ENCODE measurements around the gene ZWILCH. TPM values are rescaled to one million over a fixed set of nuclear protein-coding genes. Genes with fewer than 3 reads are reported as not detected.

Gene ZWILCH
- total and polyA plus RNA-seq, 2 donors (not counting 1 experiment from before 2014, with no cell fraction given) = 14.5 to 25.4 TPM

GRCh38 chr15:66476535-66476934 lies 28.6 kb upstream of the ZWILCH start:
- Histone ChIP-seq H3K9me3 (ENCODE audit: control insufficient read depth, insufficient read depth, low read depth, low read length) (no peaks in the 10 kb centered on the region), H3K79me2 (ENCODE audit: control insufficient read depth, insufficient read depth, low read length) (no peaks in the 10 kb centered on the region), H3K27ac (ENCODE audit: insufficient read depth, low read length) (no peak overlapping the region), H2AFZ (ENCODE audit: low read length) (no peak overlapping the region), H3K4me2 (ENCODE audit: extremely low read depth, insufficient read depth, low read length) (no peak overlapping the region), H3K27me3 (ENCODE audit: control insufficient read depth, insufficient read depth, low read length) (no peaks in the 10 kb centered on the region), H3K36me3 (ENCODE audit: control insufficient read depth, insufficient read depth, low read length) (no peaks in the 10 kb centered on the region), H4K20me1 (ENCODE audit: control insufficient read depth, extremely low read depth, insufficient read depth, low read length) (no peaks in the 10 kb centered on the region), H3K9ac (ENCODE audit: insufficient read depth, low read length) (no peak overlapping the region), H3K4me1 (ENCODE audit: control insufficient read depth, extremely low read depth, insufficient read depth, low read length) (peaks cover 5% of the 10 kb centered on the region), H3K4me3 (replicated peaks in 1 of 4; ENCODE audit: control extremely low read depth in 1 of 4, insufficient read depth in 1 of 4, low read depth in 3 of 4, low read length in 4 of 4) (no peak overlapping the region)
- TF ChIP-seq EZH2 (IDR thresholded peaks at IDR 0.05; ENCODE audit: low read length, missing control alignments) (no peak), CTCF (conservative IDR thresholded peaks at IDR 0.05 in 1 of 2, IDR thresholded peaks at IDR 0.05 in 1 of 2; ENCODE audit: low read depth in 1 of 2, low read length in 2 of 2) (no peak)
- DNase-seq (ENCODE audit: low read depth in 2 of 2) = no peak

DNA sequence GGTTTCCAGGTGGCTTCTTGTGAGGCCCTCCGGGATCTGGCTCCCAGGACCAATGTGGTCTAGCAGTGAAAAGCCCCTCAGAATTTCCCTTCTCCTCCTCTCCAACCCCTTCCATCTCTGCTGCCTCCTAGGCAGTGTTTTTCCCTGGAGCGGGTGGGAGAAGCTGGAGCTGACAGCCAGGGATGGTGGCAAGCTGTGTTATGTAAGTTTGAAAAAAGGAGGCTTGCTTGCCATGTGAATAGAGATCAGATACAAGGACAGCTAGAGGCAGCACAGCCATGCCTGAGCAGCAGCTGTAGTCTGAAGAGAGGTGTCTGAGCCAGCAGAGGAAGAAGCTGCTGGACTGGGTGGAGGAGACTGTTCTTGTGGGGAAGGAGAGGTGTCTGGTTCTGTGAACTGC lies 28.1 kb upstream of the ZWILCH start:
- no peaks in the 10 kb centered on the region for H3K27me3 ChIP-seq (ENCODE audit: control insufficient read depth, insufficient read depth, low read length)
- no peak overlapping the region for H2AFZ ChIP-seq (ENCODE audit: low read length)
- no peak overlapping the region for H3K9ac ChIP-seq (ENCODE audit: insufficient read depth, low read length)
- H4K20me1 ChIP-seq (ENCODE audit: control insufficient read depth, extremely low read depth, insufficient read depth, low read length) = no peaks in the 10 kb centered on the region
- no peak overlapping the region for H3K4me3 ChIP-seq (replicated peaks in 1 of 4; ENCODE audit: control extremely low read depth in 1 of 4, insufficient read depth in 1 of 4, low read depth in 3 of 4, low read length in 4 of 4)
- H3K9me3 ChIP-seq (ENCODE audit: control insufficient read depth, insufficient read depth, low read depth, low read length) = no peaks in the 10 kb centered on the region
- no peak for TF ChIP-seq CTCF (conservative IDR thresholded peaks at IDR 0.05 in 1 of 2, IDR thresholded peaks at IDR 0.05 in 1 of 2; ENCODE audit: low read depth in 1 of 2, low read length in 2 of 2)
- TF ChIP-seq EZH2 (IDR thresholded peaks at IDR 0.05; ENCODE audit: low read length, missing control alignments) = no peak
- no peak for DNase-seq (ENCODE audit: low read depth in 2 of 2)
- H3K79me2 ChIP-seq (ENCODE audit: control insufficient read depth, insufficient read depth, low read length) = no peaks in the 10 kb centered on the region
- peaks cover 3% of the 10 kb centered on the region for H3K36me3 ChIP-seq (ENCODE audit: control insufficient read depth, insufficient read depth, low read length)
- no peak overlapping the region for H3K27ac ChIP-seq (ENCODE audit: insufficient read depth, low read length)
- H3K4me1 ChIP-seq (ENCODE audit: control insufficient read depth, extremely low read depth, insufficient read depth, low read length) = peaks cover 5% of the 10 kb centered on the region
- no peak overlapping the region for H3K4me2 ChIP-seq (ENCODE audit: extremely low read depth, insufficient read depth, low read length)

DNA sequence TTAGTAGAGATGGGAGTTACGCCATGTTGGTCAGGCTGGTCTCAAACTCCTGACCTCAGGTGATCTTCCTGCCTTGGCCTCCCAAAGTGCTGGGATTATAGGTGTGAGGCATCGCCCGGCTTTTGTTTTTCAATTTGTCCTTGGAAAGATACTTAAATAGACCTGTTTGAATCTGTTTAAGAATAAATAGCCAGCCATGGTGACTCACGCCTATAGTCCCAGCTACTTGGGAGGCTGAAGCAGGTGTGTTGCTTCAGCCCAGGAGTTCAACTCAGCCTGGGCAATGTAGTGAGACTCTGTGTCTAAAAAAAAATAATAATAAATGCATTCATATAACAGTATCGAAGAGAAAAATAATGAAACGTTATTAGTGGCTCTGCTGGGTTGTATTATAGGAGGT lies 24.9 kb upstream of the ZWILCH start:
- Histone ChIP-seq H3K4me1 (ENCODE audit: control insufficient read depth, extremely low read depth, insufficient read depth, low read length) (no peaks in the 10 kb centered on the region), H2AFZ (ENCODE audit: low read length) (no peak overlapping the region), H4K20me1 (ENCODE audit: control insufficient read depth, extremely low read depth, insufficient read depth, low read length) (no peaks in the 10 kb centered on the region), H3K27me3 (ENCODE audit: control insufficient read depth, insufficient read depth, low read length) (no peaks in the 10 kb centered on the region), H3K36me3 (ENCODE audit: control insufficient read depth, insufficient read depth, low read length) (peaks cover 3% of the 10 kb centered on the region), H3K9ac (ENCODE audit: insufficient read depth, low read length) (no peak overlapping the region), H3K4me2 (ENCODE audit: extremely low read depth, insufficient read depth, low read length) (no peak overlapping the region), H3K79me2 (ENCODE audit: control insufficient read depth, insufficient read depth, low read length) (no peaks in the 10 kb centered on the region), H3K4me3 (replicated peaks in 1 of 4; ENCODE audit: control extremely low read depth in 1 of 4, insufficient read depth in 1 of 4, low read depth in 3 of 4, low read length in 4 of 4) (no peak overlapping the region), H3K9me3 (ENCODE audit: control insufficient read depth, insufficient read depth, low read depth, low read length) (no peaks in the 10 kb centered on the region), H3K27ac (ENCODE audit: insufficient read depth, low read length) (no peak overlapping the region)
- TF ChIP-seq CTCF (conservative IDR thresholded peaks at IDR 0.05 in 1 of 2, IDR thresholded peaks at IDR 0.05 in 1 of 2; ENCODE audit: low read depth in 1 of 2, low read length in 2 of 2) = no peak
- TF ChIP-seq EZH2 (IDR thresholded peaks at IDR 0.05; ENCODE audit: low read length, missing control alignments) = no peak
- no peak for DNase-seq (ENCODE audit: low read depth in 2 of 2)
